Neural cell (in vitro differentiated cells): ENCODE results near the gene ACAD11.

ENCODE experiments used
- EP300 ChIP-seq: fragments of 450-650 bp; conservative IDR thresholded peaks from 2 replicates; pipeline ENCODE4 v1.6.1; 2014; ENCODE audit warnings: antibody characterized with exemption, mild to moderate bottlenecking, moderate library complexity; ENCODE audit not compliant: poor library complexity, severe bottlenecking
- EZH2 ChIP-seq: fragments of 200-600, 300-800 bp; shearing (Covaris generic), sonication (generic); IDR thresholded peaks from 2 replicates; pipeline ENCODE4 v1.6.1; 2014; ENCODE audit warnings: antibody characterized with exemption, low read length, borderline replicate concordance, mild to moderate bottlenecking; ENCODE audit not compliant: insufficient read depth, poor library complexity, severe bottlenecking
- MXI1 ChIP-seq: fragments of 450-650 bp; conservative IDR thresholded peaks from 2 replicates; pipeline ENCODE4 v1.6.1; 2014; ENCODE audit warnings: antibody characterized with exemption, mild to moderate bottlenecking; ENCODE audit not compliant: poor library complexity, severe bottlenecking
- RAD21 ChIP-seq: fragments of 450-650 bp; conservative IDR thresholded peaks from 2 replicates; pipeline ENCODE4 v1.6.1; 2014; ENCODE audit warnings: antibody characterized with exemption, mild to moderate bottlenecking, moderate library complexity
- SMC3 ChIP-seq: fragments of 450-650 bp; conservative IDR thresholded peaks from 2 replicates; pipeline ENCODE4 v1.6.1; 2014; ENCODE audit warnings: antibody characterized with exemption, mild to moderate bottlenecking, moderate library complexity; ENCODE audit not compliant: poor library complexity
- TAF1 ChIP-seq: IDR thresholded peaks from 2 replicates; pipeline ENCODE4 v1.6.1; 2012; ENCODE audit warnings: low read depth
- TF ChIP-seq, protein P1 (sequence below): fragments of 450-650 bp; IDR thresholded peaks from 2 replicates; pipeline ENCODE4 v1.5.1; 2014; ENCODE audit warnings: antibody characterized with exemption, mild to moderate bottlenecking, moderate library complexity; ENCODE audit not compliant: poor library complexity, severe bottlenecking
- TF ChIP-seq, protein P2 (sequence below): IDR thresholded peaks from 2 replicates; pipeline ENCODE4 v1.6.1; 2012; ENCODE audit warnings: borderline replicate concordance

DNA sequence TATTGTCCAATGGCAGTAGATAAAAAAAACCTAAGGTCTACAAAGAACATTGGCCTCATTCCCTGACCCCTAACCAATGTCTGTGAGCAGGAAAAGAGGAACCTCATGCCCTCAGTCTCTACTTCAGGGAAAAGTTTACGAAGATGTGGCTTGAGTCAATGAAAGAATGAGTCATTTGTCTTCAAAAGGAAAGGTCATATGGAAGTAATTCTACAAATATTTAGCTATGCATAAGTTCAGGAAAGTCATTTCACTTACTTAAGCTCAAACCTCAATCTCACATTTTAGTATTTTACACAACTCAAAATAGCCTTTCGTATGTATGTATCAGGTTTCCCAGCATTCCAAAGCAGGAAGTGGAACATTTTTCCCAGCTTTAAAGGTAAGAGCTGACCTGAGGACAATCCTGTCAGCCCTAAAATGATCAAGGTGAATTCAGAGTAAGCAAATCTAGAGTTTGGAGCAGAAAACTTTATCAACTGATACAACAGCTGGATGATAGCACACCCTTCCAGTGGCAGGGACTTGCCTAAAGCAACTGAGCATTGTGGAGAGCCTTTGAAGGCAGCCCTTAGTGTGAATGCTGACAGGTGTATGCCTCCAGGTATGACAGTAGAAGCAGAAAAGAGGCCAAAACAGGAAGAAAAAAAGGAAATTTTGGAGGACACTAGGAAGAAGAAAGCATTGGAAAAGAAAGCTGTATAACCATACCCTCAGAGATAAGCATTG is 116.4 kb downstream of the ACAD11 start:
- TF ChIP-seq EP300 = no peak
- TF ChIP-seq MXI1 = no peak
- TF ChIP-seq, protein P1, sequence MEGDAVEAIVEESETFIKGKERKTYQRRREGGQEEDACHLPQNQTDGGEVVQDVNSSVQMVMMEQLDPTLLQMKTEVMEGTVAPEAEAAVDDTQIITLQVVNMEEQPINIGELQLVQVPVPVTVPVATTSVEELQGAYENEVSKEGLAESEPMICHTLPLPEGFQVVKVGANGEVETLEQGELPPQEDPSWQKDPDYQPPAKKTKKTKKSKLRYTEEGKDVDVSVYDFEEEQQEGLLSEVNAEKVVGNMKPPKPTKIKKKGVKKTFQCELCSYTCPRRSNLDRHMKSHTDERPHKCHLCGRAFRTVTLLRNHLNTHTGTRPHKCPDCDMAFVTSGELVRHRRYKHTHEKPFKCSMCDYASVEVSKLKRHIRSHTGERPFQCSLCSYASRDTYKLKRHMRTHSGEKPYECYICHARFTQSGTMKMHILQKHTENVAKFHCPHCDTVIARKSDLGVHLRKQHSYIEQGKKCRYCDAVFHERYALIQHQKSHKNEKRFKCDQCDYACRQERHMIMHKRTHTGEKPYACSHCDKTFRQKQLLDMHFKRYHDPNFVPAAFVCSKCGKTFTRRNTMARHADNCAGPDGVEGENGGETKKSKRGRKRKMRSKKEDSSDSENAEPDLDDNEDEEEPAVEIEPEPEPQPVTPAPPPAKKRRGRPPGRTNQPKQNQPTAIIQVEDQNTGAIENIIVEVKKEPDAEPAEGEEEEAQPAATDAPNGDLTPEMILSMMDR = no peak
- TF ChIP-seq EZH2 = no peak
- TF ChIP-seq RAD21 = no peak
- TF ChIP-seq, protein P2, sequence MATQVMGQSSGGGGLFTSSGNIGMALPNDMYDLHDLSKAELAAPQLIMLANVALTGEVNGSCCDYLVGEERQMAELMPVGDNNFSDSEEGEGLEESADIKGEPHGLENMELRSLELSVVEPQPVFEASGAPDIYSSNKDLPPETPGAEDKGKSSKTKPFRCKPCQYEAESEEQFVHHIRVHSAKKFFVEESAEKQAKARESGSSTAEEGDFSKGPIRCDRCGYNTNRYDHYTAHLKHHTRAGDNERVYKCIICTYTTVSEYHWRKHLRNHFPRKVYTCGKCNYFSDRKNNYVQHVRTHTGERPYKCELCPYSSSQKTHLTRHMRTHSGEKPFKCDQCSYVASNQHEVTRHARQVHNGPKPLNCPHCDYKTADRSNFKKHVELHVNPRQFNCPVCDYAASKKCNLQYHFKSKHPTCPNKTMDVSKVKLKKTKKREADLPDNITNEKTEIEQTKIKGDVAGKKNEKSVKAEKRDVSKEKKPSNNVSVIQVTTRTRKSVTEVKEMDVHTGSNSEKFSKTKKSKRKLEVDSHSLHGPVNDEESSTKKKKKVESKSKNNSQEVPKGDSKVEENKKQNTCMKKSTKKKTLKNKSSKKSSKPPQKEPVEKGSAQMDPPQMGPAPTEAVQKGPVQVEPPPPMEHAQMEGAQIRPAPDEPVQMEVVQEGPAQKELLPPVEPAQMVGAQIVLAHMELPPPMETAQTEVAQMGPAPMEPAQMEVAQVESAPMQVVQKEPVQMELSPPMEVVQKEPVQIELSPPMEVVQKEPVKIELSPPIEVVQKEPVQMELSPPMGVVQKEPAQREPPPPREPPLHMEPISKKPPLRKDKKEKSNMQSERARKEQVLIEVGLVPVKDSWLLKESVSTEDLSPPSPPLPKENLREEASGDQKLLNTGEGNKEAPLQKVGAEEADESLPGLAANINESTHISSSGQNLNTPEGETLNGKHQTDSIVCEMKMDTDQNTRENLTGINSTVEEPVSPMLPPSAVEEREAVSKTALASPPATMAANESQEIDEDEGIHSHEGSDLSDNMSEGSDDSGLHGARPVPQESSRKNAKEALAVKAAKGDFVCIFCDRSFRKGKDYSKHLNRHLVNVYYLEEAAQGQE = no peak
- TF ChIP-seq SMC3 = no peak
- no peak for TF ChIP-seq TAF1
